SJCRH30 (cell line): ENCODE results near the gene MIX23. TPM values are rescaled to one million over a fixed set of nuclear protein-coding genes. Genes with fewer than 3 reads are reported as not detected.

Experiments
- DNase-seq, 2 experiments: peaks; one replicate each; pipeline ENCODE4 v3.0.0-alpha.2; 2015 to 2020
- H3K27ac ChIP-seq: fragments of 250-450 bp; sonication (Bioruptor Pico); 2 replicates; pipeline ENCODE4 v1.5.1; 2020; ENCODE audit warnings: mild to moderate bottlenecking, moderate library complexity
- H3K27me3 ChIP-seq: fragments of 250-450 bp; sonication (Bioruptor Pico); 2 replicates; pipeline ENCODE4 v1.5.1; 2020; ENCODE audit warnings: mild to moderate bottlenecking, moderate library complexity
- H3K36me3 ChIP-seq: fragments of 250-450 bp; sonication (Bioruptor Pico); 2 replicates; pipeline ENCODE4 v1.5.1; 2020; ENCODE audit warnings: mild to moderate bottlenecking, moderate library complexity
- H3K4me1 ChIP-seq: fragments of 250-450 bp; sonication (Bioruptor Pico); 2 replicates; pipeline ENCODE4 v1.5.1; 2020; ENCODE audit warnings: mild to moderate bottlenecking, moderate library complexity
- H3K4me3 ChIP-seq: fragments of 250-450 bp; sonication (Bioruptor Pico); 2 replicates; pipeline ENCODE4 v1.5.1; 2020; ENCODE audit warnings: mild to moderate bottlenecking, moderate library complexity
- H3K9me3 ChIP-seq: fragments of 250-450 bp; sonication (Bioruptor Pico); replicated peaks from 2 replicates; pipeline ENCODE4 v1.5.1; 2020; ENCODE audit warnings: mild to moderate bottlenecking, moderate library complexity
- total RNA-seq: library from RNA; depleted of rRNA; stranded (reverse); fragments of >200 nt; shearing (Covaris generic); gene quantifications from 2 replicates; pipeline ENCODE4 v1.2.3, GENCODE V29; 2014

The MIX23 gene
- total RNA-seq, 1 experiment from 2014 or later = 111 TPM

DNA sequence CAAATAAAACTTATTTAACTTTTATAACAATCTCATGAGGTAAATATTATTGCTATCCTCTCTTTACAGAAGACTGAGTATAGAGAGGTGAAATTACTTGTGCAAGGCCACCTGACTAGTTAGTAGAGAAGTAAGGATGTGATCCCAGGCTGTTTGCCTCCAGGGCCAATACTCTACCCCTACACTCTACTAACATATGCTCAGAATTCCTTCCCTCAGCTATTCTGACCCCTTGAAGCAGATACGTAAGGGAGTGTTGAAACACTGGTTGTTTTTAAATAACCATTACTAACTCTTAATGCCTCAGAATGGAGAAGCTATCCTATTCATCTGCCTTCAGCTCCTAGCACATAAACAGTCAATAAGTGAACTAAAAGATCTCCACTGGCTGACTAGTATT is 33.9 kb downstream of the MIX23 start:
- Histone ChIP-seq H3K9me3 (no peaks in the 10 kb centered on the region), H3K4me3 (no peak overlapping the region), H3K36me3 (no peaks in the 10 kb centered on the region), H3K27ac (no peak overlapping the region), H3K27me3 (no peaks in the 10 kb centered on the region), H3K4me1 (no peaks in the 10 kb centered on the region)
- DNase-seq = no peak

GRCh38 chr3:122343654-122344053 is 39.4 kb downstream of the MIX23 start:
- DNase-seq = no peak
- no peak overlapping the region for H3K4me3 ChIP-seq
- no peaks in the 10 kb centered on the region for H3K36me3 ChIP-seq
- no peak overlapping the region for H3K27ac ChIP-seq
- H3K9me3 ChIP-seq = no peaks in the 10 kb centered on the region
- H3K27me3 ChIP-seq = no peaks in the 10 kb centered on the region
- no peaks in the 10 kb centered on the region for H3K4me1 ChIP-seq

DNA sequence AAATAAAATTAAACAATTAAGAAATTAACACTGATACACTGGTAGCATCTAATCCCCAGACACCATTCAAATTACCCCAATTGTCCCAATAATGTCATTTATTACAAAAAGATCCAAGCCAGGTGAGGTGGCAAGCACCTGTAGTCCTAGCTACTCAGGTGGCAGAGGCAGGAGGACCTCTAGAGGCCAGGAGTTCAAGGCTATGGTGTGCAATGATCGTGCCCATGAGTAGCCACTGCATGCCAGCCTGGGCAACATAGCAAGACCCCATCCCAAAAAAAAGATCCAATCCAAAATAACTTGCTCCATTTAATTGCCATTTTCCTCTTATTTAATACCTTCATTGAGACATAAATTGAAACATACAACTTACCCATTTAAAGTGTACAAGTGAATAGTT is 40.2 kb downstream of the MIX23 start:
- no peak overlapping the region for H3K27ac ChIP-seq
- H3K4me3 ChIP-seq = no peak overlapping the region
- H3K4me1 ChIP-seq = no peaks in the 10 kb centered on the region

DNA sequence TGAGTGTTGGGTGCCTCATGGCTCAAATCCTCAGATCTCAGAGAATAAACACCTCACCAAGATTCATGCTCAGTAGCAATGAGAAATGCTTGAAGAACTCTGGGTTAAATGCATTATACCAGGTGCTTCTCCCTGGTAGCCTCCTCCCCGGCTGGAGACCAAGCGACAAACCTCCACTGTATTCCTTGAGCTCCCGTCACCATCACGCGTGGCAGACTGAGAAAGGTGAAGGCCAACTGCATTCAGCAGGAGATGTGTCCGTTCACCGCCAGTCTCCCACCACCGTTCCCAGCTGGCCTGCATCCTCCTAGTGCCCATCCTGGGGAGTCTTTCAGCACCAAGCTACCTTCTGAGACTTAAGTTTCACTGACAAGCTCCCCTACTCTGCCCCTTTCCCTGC is 50.5 kb downstream of the MIX23 start:
- Histone ChIP-seq H3K27me3 (no peaks in the 10 kb centered on the region), H3K4me1 (no peaks in the 10 kb centered on the region), H3K36me3 (no peaks in the 10 kb centered on the region), H3K4me3 (no peak overlapping the region), H3K9me3 (no peaks in the 10 kb centered on the region), H3K27ac (no peak overlapping the region)
- DNase-seq = no peak

More for the DNA sequence above, 40.2 kb downstream of the MIX23 start:
- Histone ChIP-seq H3K36me3 (no peaks in the 10 kb centered on the region), H3K27me3 (no peaks in the 10 kb centered on the region), H3K9me3 (no peaks in the 10 kb centered on the region)
- DNase-seq = no peak

DNA sequence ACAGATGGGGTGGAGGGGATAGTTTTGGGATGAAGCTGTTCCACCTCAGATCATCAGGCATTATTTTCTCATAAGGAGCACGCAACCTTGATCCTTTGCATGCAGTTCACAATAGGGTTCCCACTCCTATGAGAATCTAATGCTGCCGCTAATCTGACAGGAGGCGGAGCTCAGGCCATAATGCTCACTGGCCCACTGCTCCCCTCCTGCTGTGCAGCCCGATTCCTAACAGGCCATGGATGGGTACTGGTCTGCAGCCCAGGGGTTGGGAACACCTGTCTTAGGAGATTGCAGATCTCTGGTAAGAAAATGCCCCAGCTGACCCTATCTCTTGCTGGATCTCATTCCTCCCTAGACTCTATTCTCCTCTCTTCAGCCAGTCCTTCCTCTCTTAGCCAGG is 51.1 kb downstream of the MIX23 start:
- DNase-seq = no peak
- H3K27ac ChIP-seq = no peak overlapping the region
- H3K36me3 ChIP-seq = no peaks in the 10 kb centered on the region
- H3K9me3 ChIP-seq = no peaks in the 10 kb centered on the region
- H3K4me3 ChIP-seq = no peak overlapping the region
- H3K27me3 ChIP-seq = no peaks in the 10 kb centered on the region
- no peaks in the 10 kb centered on the region for H3K4me1 ChIP-seq

GRCh38 chr3:122325769-122326168 is 57.3 kb downstream of the MIX23 start:
- no peak for DNase-seq
- Histone ChIP-seq H3K27me3 (no peaks in the 10 kb centered on the region), H3K36me3 (no peaks in the 10 kb centered on the region), H3K27ac (no peak overlapping the region), H3K4me3 (no peak overlapping the region), H3K4me1 (no peaks in the 10 kb centered on the region), H3K9me3 (no peaks in the 10 kb centered on the region)

- Histone ChIP-seq H3K4me3 (no peak within 1 kb of the TSS), H3K27ac (no peak within 1 kb of the TSS), H3K36me3 (no peaks in the 10 kb centered on the region), H3K9me3 (no peaks in the 10 kb centered on the region), H3K27me3 (no peaks in the 10 kb centered on the region), H3K4me1 (no peaks in the 10 kb centered on the region)
- DNase-seq = no peak
These were observed 58.1 kb downstream of the MIX23 start, which contains the start of gene CSTA for GRCh38 chr3:122324871-122325323. Gene CSTA, plus strand, starts transcription at chr3:122325248. Its CDS starts 45 bp downstream, at chr3:122325293.

DNA sequence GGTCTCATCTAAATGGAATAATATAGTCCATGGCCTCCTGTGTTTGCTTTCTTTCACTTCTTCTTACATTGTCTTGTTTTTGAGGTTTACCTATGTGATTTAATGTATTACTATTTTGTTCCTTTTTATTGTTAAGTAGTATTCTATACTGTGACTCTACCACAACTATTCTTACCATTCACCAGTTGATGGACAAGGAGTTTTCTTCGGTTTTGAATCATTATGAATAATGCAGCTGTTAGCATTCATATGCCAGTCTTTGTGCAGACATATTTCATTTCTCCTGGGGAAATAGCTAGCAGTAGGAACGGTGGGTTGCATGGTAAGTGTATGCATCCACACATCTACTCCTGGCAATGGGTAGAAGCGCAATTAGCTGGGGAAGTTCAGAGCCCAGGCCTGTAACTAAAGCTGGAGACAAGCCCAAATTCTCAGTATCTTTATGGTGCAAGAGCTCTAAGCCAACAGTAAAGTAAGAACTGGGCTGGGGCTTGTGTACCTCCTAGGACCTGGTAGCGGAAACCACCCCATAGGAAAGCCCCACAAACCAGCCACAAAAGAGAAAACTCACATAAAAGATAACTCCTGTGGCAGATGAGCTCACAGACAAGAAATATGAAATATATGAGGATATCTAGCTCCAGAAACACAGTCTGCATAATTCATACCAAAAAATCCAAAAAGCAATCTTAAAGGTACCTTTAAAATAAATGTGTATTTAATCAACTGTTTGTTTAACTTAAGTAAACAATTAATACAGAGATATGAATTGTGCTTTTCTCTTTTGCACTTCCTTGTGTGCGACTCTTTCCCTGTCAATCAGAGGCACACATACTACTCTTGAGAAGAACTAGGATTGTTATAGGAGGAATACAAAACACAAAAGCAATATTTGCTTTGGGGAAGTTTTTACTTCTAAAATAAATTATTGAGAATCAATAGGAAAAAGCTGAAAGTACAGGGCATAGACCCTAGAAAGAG is 60.6 kb downstream of the MIX23 start:
- no peak overlapping the region for H3K4me3 ChIP-seq
- no peaks in the 10 kb centered on the region for H3K4me1 ChIP-seq
- no peaks in the 10 kb centered on the region for H3K36me3 ChIP-seq
- H3K9me3 ChIP-seq = 0 out of 2 replicates have a peak, but pooled peaks cover 6% of the 10 kb centered on the region
- no peak overlapping the region for H3K27ac ChIP-seq
- no peak for DNase-seq
- no peaks in the 10 kb centered on the region for H3K27me3 ChIP-seq

DNA sequence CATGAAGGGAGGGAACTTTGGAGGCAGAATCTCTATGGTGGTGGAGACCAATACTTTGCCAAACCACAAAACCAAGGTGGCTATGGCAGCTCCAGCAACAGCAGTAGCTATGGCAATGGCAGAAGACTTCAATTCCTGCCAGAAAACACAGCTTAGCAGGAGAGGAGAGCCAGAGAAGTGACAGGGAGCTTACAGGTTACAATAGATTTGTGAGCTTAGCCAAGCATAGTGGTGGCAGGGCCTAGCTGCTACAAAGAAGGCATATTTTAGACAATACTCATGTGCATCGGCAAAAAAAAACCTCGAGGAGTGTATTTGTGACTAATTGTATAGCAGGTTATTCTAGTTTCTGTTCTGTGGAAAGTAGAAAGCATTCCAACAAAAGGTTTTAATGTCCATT is 64.4 kb downstream of the MIX23 start:
- Histone ChIP-seq H3K9me3 (0 out of 2 replicates have a peak, but pooled peaks cover 6% of the 10 kb centered on the region), H3K27ac (no peak overlapping the region), H3K4me1 (no peaks in the 10 kb centered on the region), H3K27me3 (no peaks in the 10 kb centered on the region), H3K36me3 (no peaks in the 10 kb centered on the region), H3K4me3 (no peak overlapping the region)
- DNase-seq = no peak

DNA sequence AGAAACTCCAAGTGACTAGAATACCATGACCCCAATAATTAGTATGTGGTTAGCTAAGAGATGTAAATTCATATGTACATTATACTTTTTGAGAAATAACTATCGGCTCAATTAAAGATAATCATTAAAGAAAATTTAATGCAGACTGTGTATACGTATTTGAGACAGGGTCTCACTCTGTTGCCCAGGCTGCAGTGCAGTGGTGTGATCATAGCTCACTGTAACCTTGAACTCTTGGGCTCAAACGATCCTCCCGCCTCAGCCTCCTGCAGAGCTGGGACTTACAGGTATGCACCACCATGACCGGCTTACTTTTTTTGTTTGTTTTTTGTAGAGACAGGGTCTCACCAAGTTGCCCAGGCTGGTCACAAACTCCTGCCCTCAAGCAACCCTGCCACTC is 66.7 kb downstream of the MIX23 start:
- no peak overlapping the region for H3K27ac ChIP-seq
- H3K4me1 ChIP-seq = no peaks in the 10 kb centered on the region
- DNase-seq = no peak
- no peaks in the 10 kb centered on the region for H3K36me3 ChIP-seq
- no peak overlapping the region for H3K4me3 ChIP-seq
- H3K27me3 ChIP-seq = no peaks in the 10 kb centered on the region
- H3K9me3 ChIP-seq = 0 out of 2 replicates have a peak, but pooled peaks cover 6% of the 10 kb centered on the region

DNA sequence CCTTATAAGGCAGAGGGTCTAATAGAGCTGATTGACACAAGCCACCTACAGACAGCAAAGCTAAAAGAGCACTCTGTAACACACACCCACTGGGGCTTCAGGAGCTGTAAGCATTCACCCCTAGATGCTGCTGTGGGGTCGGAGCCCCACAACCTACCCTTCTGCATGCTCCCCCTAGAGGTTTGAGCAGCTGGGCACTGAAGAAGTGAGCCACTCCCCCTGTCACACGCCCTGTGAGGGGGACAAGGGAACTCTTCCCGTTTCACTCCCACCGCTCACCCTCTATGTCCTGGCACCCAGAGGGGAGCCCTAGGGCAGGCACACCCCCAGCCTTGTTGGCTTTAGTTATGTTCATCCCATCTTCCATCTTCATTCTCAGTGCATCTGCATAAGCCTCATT is 67.4 kb downstream of the MIX23 start:
- Histone ChIP-seq H3K4me1 (no peaks in the 10 kb centered on the region), H3K27ac (no peak overlapping the region), H3K9me3 (0 out of 2 replicates have a peak, but pooled peaks cover 6% of the 10 kb centered on the region), H3K27me3 (no peaks in the 10 kb centered on the region; the same call in 1 of the 2 replicates), H3K4me3 (no peak overlapping the region), H3K36me3 (no peaks in the 10 kb centered on the region)
- DNase-seq = no peak

GRCh38 chr3:122314228-122314876 is 68.7 kb downstream of the MIX23 start:
- Histone ChIP-seq H3K27me3 (no peaks in the 10 kb centered on the region; the same call in 1 of the 2 replicates), H3K4me1 (no peaks in the 10 kb centered on the region), H3K27ac (no peak overlapping the region), H3K36me3 (no peaks in the 10 kb centered on the region), H3K4me3 (no peak overlapping the region), H3K9me3 (0 out of 2 replicates have a peak, but pooled peaks cover 3% of the 10 kb centered on the region)
- DNase-seq = no peak

DNA sequence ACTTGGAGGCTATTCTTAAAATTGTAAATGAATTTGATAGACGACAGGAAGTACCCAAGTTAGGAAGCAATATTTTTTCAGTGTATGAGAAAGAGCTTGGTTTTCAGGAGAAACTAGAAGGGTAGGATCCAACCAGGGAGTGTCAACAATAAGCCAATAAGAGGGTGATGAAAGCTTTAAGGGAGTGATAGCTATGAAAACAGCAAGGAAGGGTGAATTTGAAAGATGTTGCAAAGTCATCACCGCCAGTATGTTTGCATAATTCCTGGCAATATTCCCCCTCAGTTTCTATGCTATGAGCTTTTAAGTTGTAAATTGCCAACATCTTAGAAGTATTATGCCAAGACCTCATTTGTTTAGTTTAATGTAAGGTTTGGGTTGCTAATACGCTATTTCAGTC is 69.8 kb downstream of the MIX23 start:
- Histone ChIP-seq H3K36me3 (no peaks in the 10 kb centered on the region), H3K9me3 (no peaks in the 10 kb centered on the region), H3K27me3 (peaks cover under 1% of the 10 kb centered on the region; the same call in 1 of the 2 replicates), H3K4me1 (no peaks in the 10 kb centered on the region), H3K4me3 (no peak overlapping the region), H3K27ac (no peak overlapping the region)
- DNase-seq = no peak

DNA sequence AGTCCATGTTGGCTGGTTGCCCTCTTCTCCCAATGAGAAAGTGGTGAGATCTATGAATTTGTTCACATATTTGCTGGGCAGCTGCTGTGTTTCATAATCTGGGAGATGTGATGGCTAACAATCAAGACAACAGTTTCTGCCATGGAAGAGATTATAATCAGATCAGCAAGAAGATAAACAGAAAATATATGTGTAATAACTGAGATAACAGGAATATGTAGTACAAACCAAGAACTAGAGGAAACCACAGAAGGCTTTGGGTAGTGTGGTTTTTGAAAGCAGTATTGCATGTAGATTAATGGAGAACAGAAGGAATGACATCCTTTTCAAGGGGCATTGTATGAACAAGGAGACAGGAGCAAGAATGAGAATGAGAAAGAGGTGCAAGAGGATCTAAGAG is 70.2 kb downstream of the MIX23 start:
- DNase-seq = no peak
- Histone ChIP-seq H3K9me3 (no peaks in the 10 kb centered on the region), H3K27ac (no peak overlapping the region), H3K4me3 (no peak overlapping the region), H3K27me3 (peaks cover 4% of the 10 kb centered on the region; the same call in 1 of the 2 replicates), H3K36me3 (no peaks in the 10 kb centered on the region), H3K4me1 (no peaks in the 10 kb centered on the region)

- no peak overlapping the region for H3K27ac ChIP-seq
- no peaks in the 10 kb centered on the region for H3K36me3 ChIP-seq
- no peaks in the 10 kb centered on the region for H3K4me1 ChIP-seq
- no peaks in the 10 kb centered on the region for H3K9me3 ChIP-seq
- DNase-seq = no peak
- H3K4me3 ChIP-seq = no peak overlapping the region
- H3K27me3 ChIP-seq = peaks cover 4% of the 10 kb centered on the region; the same call in 1 of the 2 replicates
These were observed 72.7 kb downstream of the MIX23 start for GRCh38 chr3:122310361-122310760.
